K562 (cell line): ENCODE measurements around the gene MVD. TPM values are rescaled to one million over a fixed set of nuclear protein-coding genes. Genes with fewer than 3 reads are reported as not detected.

Experiments used
- FIP1L1 ChIP-seq: fragments of 200-400 bp; formaldehyde crosslinking; IDR thresholded peaks from 2 replicates; pipeline ENCODE4 v1.6.1; 2018; ENCODE audit warnings: mild to moderate bottlenecking, low read depth, low read length; ENCODE audit not compliant: poor library complexity, severe bottlenecking
- HNRNPL ChIP-seq: fragments of 200-400 bp; formaldehyde crosslinking; IDR thresholded peaks from 2 replicates; pipeline ENCODE4 v1.6.1; 2017; ENCODE audit warnings: low read depth, mild to moderate bottlenecking, low read length
- MED1 ChIP-seq: sonication (generic); formaldehyde crosslinking; IDR thresholded peaks from 2 replicates; pipeline ENCODE4 v1.8.1; 2023; ENCODE audit warnings: missing genetic modification reagents, borderline replicate concordance
- NFIC ChIP-seq: fragments of 450-650 bp; IDR thresholded peaks from 2 replicates; pipeline ENCODE4 v1.6.1; 2017; ENCODE audit warnings: mild to moderate bottlenecking, inconsistent platforms
- NR2C2 ChIP-seq, 2 experiments: fragments of 200-800 bp in 1 of 2; sonication (Bioruptor generic) in 1 of 2; sonication (generic) in 1 of 2; formaldehyde crosslinking in 1 of 2; IDR thresholded peaks; 2 replicates each; pipeline versions ENCODE4 v1.6.1 to v1.8.0; 2016 to 2022; ENCODE audit warnings: mild to moderate bottlenecking in 1 of 2, missing compliant biosample characterization in 1 of 2, missing genetic modification characterization in 1 of 2, missing genetic modification reagents in 1 of 2
- RB1 ChIP-seq: fragments of 450-650 bp; IDR thresholded peaks from 2 replicates; pipeline ENCODE4 v1.6.1; 2017; ENCODE audit warnings: low read depth, mild to moderate bottlenecking
- SRSF3 ChIP-seq: fragments of 200-400 bp; formaldehyde crosslinking; IDR thresholded peaks from 2 replicates; pipeline ENCODE4 v1.6.1; 2016; ENCODE audit warnings: mild to moderate bottlenecking, low read length, moderate library complexity; ENCODE audit not compliant: insufficient read depth
- STAG1 ChIP-seq: sonication (generic); formaldehyde crosslinking; IDR thresholded peaks from 2 replicates; pipeline ENCODE4 v1.5.0; 2020; ENCODE audit warnings: missing genetic modification reagents, borderline replicate concordance
- TRIM24 ChIP-seq, 2 experiments: fragments of 450-650 bp; IDR thresholded peaks; 2 replicates each; pipeline ENCODE4 v1.6.1; 2016
- XRCC5 ChIP-seq: fragments of 200-400 bp; formaldehyde crosslinking; IDR thresholded peaks from 2 replicates; pipeline ENCODE4 v1.6.1; 2017; ENCODE audit warnings: low read depth, mild to moderate bottlenecking, low read length
- ZC3H4 ChIP-seq: sonication (generic); formaldehyde crosslinking; IDR thresholded peaks from 2 replicates; pipeline ENCODE4 v1.9.0; 2021; ENCODE audit warnings: missing genetic modification reagents, borderline replicate concordance
- ZNF24 ChIP-seq: fragments of 450-650 bp; IDR thresholded peaks from 2 replicates; pipeline ENCODE4 v1.6.1; 2016
- ZNF445 ChIP-seq: fragments of 250-450 bp; sonication (Bioruptor Pico); IDR thresholded peaks from 2 replicates; pipeline ENCODE4 v1.4.0; 2020; ENCODE audit warnings: low read depth, mild to moderate bottlenecking, moderate library complexity
- polyA plus RNA-seq, 8 experiments: library from polyadenylated mRNA; depleted of rRNA in 4 of 8; stranded (reverse) in 5 of 8; unstranded in 3 of 8; fragments of >200 nt; fragmentation: Nextera tagmentation in 2 of 8; fragmentation: Illumina TruSeq in 1 of 8; extraction: Ambion mirVana in 2 of 8; extraction: Trizol in 1 of 8; gene quantifications; 2 replicates each; pipeline versions ENCODE4 v1.2.1 to v1.2.3, GENCODE V29; 2011 to 2014; ENCODE audit warnings: inconsistent platforms in 1 of 8, missing spikeins in 1 of 8
- total RNA-seq, 7 experiments: library from RNA; depleted of rRNA in 6 of 7; stranded (reverse); fragments of >200 nt in 6 of 7; fragmentation: Illumina TruSeq in 2 of 7; extraction: Trizol in 2 of 7; gene quantifications; 2 replicates each; pipeline versions ENCODE4 v1.2.1 to v1.2.3, GENCODE V29; 2011 to 2021; ENCODE audit warnings: low replicate concordance in 1 of 7
- TF ChIP-seq, protein P1 (sequence below), 2 experiments: fragments of 450-650 bp; IDR thresholded peaks; 2 replicates each; pipeline ENCODE4 v1.6.1; 2018; ENCODE audit warnings: mild to moderate bottlenecking in 2 of 2, low read depth in 1 of 2; ENCODE audit not compliant: partially characterized antibody in 2 of 2
- TF ChIP-seq, protein P2 (sequence below): IDR thresholded peaks from 2 replicates; pipeline ENCODE4 v1.6.1; 2016; ENCODE audit warnings: missing genetic modification characterization, missing compliant biosample characterization
- TF ChIP-seq, protein P3 (sequence below): fragments of 200-800 bp; sonication (Bioruptor generic); IDR thresholded peaks from 2 replicates; pipeline ENCODE4 v1.6.1; 2017; ENCODE audit warnings: missing genetic modification characterization, missing compliant biosample characterization
- TF ChIP-seq, protein P4 (sequence below): fragments of 250-450 bp; sonication (Bioruptor Pico); IDR thresholded peaks from 2 replicates; pipeline ENCODE4 v1.8.0; 2022; ENCODE audit warnings: moderate library complexity, mild to moderate bottlenecking, inconsistent platforms
- TF ChIP-seq, protein P5 (sequence below): sonication (generic); IDR thresholded peaks from 2 replicates; pipeline ENCODE4 v1.6.1; 2016

MVD gene
- total and polyA plus RNA-seq, 9 of the 15 experiments (the other 6 are each of a cell fraction or from before 2014, with no cell fraction given) = 12.2 to 141 (median 45.3) TPM

DNA sequence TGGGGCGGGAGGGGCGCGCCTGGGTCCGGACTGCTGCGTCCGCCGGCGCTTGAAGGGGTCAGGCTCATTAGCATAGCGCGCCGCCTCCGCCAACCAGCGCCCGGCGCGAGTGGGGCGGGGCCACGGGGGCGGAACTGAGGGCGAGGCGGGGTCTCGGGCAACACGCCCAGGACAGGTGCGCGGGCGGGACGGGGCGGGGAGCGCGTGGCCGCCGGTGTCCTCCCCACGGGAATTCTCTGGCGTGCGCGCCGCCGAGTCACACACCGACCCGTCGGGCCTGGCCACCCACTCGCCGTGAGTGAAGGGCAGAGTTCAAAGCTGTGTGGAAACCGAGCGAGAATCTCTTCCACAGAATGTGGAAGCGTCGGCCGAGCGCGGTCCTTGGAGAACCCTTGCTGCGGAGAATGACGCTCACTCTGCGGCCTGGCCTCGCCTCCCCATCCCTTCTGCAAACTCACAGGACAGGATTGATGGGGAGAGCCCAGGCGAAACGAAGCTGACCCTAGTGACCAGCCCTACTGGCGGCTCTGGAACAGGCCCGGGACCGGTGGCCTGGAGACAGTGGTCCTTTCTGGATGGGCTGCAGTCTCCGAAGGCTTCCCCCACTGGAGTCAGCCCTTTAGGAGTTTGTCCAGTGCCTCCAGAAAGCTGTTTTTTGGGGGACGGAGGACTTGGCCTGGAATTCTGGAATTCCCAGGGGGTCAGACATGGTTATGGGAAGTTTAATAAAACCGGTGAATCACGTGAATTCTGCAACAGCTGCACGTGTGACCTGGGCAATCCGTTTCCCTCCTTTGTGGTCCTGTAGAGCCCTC lies 23.8 kb upstream of the MVD start, which contains the start of gene SNAI3 (continued):
- TF ChIP-seq ZC3H4 (CRISPR knock-in tag) (no peak), ZNF24 (no peak), RB1 (peak; percentile 43; the same call in 1 of the 2 replicates), NFIC (peak; percentile 64), FIP1L1 (no peak), MED1 (no peak), TRIM24 (IDR thresholded peaks at IDR 0.05) (0 out of 4 replicates have a peak, but pooled peaks of 1 of the 2 experiments have one; percentile 21), HNRNPL (no peak), SRSF3 (no peak), NR2C2 (CRISPR knock-in tag; IDR thresholded peaks at IDR 0.05) (no peak), NR2C2 (tag; IDR thresholded peaks at IDR 0.05) (peak; percentile 38), ZNF445 (CRISPR knock-in tag) (no peak), XRCC5 (no peak), STAG1 (CRISPR knock-in tag) (no peak)
- TF ChIP-seq, protein P1, sequence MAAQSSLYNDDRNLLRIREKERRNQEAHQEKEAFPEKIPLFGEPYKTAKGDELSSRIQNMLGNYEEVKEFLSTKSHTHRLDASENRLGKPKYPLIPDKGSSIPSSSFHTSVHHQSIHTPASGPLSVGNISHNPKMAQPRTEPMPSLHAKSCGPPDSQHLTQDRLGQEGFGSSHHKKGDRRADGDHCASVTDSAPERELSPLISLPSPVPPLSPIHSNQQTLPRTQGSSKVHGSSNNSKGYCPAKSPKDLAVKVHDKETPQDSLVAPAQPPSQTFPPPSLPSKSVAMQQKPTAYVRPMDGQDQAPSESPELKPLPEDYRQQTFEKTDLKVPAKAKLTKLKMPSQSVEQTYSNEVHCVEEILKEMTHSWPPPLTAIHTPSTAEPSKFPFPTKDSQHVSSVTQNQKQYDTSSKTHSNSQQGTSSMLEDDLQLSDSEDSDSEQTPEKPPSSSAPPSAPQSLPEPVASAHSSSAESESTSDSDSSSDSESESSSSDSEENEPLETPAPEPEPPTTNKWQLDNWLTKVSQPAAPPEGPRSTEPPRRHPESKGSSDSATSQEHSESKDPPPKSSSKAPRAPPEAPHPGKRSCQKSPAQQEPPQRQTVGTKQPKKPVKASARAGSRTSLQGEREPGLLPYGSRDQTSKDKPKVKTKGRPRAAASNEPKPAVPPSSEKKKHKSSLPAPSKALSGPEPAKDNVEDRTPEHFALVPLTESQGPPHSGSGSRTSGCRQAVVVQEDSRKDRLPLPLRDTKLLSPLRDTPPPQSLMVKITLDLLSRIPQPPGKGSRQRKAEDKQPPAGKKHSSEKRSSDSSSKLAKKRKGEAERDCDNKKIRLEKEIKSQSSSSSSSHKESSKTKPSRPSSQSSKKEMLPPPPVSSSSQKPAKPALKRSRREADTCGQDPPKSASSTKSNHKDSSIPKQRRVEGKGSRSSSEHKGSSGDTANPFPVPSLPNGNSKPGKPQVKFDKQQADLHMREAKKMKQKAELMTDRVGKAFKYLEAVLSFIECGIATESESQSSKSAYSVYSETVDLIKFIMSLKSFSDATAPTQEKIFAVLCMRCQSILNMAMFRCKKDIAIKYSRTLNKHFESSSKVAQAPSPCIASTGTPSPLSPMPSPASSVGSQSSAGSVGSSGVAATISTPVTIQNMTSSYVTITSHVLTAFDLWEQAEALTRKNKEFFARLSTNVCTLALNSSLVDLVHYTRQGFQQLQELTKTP (IDR thresholded peaks at IDR 0.05; ENCODE audit: low read depth in 1 of 2, partially characterized antibody in 2 of 2) = no peak
- TF ChIP-seq, protein P2, sequence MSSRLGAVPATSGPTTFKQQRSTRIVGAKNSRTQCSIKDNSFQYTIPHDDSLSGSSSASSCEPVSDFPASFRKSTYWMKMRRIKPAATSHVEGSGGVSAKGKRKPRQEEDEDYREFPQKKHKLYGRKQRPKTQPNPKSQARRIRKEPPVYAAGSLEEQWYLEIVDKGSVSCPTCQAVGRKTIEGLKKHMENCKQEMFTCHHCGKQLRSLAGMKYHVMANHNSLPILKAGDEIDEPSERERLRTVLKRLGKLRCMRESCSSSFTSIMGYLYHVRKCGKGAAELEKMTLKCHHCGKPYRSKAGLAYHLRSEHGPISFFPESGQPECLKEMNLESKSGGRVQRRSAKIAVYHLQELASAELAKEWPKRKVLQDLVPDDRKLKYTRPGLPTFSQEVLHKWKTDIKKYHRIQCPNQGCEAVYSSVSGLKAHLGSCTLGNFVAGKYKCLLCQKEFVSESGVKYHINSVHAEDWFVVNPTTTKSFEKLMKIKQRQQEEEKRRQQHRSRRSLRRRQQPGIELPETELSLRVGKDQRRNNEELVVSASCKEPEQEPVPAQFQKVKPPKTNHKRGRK (tag) = no peak
- TF ChIP-seq, protein P3, sequence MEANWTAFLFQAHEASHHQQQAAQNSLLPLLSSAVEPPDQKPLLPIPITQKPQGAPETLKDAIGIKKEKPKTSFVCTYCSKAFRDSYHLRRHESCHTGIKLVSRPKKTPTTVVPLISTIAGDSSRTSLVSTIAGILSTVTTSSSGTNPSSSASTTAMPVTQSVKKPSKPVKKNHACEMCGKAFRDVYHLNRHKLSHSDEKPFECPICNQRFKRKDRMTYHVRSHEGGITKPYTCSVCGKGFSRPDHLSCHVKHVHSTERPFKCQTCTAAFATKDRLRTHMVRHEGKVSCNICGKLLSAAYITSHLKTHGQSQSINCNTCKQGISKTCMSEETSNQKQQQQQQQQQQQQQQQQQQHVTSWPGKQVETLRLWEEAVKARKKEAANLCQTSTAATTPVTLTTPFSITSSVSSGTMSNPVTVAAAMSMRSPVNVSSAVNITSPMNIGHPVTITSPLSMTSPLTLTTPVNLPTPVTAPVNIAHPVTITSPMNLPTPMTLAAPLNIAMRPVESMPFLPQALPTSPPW (CRISPR knock-in tag) = peak; percentile 59
- TF ChIP-seq, protein P4, sequence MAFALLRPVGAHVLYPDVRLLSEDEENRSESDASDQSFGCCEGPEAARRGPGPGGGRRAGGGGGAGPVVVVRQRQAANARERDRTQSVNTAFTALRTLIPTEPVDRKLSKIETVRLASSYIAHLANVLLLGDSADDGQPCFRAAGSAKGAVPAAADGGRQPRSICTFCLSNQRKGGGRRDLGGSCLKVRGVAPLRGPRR (CRISPR knock-in tag) = no peak
- TF ChIP-seq, protein P5, sequence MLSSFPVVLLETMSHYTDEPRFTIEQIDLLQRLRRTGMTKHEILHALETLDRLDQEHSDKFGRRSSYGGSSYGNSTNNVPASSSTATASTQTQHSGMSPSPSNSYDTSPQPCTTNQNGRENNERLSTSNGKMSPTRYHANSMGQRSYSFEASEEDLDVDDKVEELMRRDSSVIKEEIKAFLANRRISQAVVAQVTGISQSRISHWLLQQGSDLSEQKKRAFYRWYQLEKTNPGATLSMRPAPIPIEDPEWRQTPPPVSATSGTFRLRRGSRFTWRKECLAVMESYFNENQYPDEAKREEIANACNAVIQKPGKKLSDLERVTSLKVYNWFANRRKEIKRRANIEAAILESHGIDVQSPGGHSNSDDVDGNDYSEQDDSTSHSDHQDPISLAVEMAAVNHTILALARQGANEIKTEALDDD = no peak
